ENCODE results near the gene TRMT11.
"Not testable (repeated sequence)": the region's sequence is repeated elsewhere in the genome, so short reads cannot be mapped to it uniquely, and the experiment has no call there.

Gene TRMT11

DNA sequence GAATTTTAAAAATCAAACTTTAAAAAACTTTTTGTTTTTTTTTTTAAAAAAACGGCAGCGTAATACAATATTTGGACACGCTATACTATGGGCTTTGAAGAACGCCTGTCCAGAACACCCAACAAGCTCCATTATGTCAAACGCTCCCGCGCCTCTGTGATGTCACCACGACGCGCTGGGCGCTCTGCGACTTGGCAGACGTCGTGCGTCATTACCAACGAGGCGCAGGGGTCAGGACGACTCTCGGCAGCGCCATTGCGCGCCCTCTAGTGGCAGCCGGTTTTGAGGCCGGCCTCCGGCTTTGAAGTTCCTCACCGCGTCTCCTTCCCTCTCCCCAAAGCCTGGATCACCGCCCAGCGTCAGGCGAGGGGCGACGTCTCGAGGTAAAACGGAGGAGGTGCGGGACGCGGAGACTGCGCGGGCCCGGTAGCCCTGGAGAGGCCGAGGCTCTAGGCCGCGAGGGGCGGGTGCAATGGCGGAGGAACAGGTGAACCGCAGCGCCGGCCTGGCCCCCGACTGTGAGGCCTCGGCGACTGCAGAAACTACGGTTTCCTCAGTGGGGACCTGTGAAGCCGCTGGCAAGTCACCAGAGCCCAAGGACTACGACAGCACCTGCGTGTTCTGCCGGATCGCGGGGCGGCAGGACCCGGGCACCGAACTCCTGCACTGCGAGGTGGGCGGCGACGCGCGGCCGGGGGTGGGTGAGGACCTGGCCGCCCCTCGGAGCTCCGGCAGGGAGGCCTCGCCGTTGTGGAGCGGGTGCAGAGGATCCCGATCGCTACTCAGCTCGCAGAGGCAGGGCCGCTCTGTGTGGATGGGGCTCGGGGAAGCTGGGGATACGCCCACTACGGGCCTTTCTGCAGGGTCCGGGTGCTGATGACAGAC lies 29.6 kb upstream of the TRMT11 start, which contains the start of gene HINT3:
HINT3 (plus strand) TSS at position 265 of the 885 bp plus-strand sequence; CDS start at position 473, 208 bp downstream.
- DNase-seq (ENCODE audit: low spot score) = peak; percentile 95

DNA sequence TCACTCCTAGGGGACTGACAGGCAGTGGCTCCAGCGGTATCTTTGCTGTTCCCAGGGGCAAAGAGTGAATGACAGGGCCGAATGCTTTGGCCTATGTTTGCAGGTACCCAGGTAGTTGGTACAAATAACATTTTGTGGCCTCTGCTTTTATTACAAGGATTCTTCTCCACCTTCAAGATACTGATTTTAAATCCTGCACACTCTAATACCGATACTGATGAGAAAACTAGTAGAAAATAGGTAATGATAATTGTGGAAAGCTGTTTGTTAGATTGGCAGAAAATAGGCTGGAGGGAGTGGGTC lies 29.0 kb upstream of the TRMT11 start:
- DNase-seq (ENCODE audit: low spot score) = no peak

GRCh38 chr6:125957845-125958244 lies 28.5 kb upstream of the TRMT11 start:
- DNase-seq (ENCODE audit: low spot score) = peak; percentile 27

- DNase-seq (ENCODE audit: low spot score) = no peak
These were observed 27.3 kb upstream of the TRMT11 start for GRCh38 chr6:125959041-125959440.

- DNase-seq (ENCODE audit: low spot score) = no peak
These were observed 25.2 kb upstream of the TRMT11 start for GRCh38 chr6:125961117-125961516.

GRCh38 chr6:125962900-125963497 lies 23.3 kb upstream of the TRMT11 start:
- DNase-seq (ENCODE audit: low spot score) = no peak

GRCh38 chr6:125963817-125964216 lies 22.5 kb upstream of the TRMT11 start:
- DNase-seq (ENCODE audit: low spot score) = no peak

GRCh38 chr6:125966569-125966968 lies 19.8 kb upstream of the TRMT11 start:
- no peak for DNase-seq (ENCODE audit: low spot score)

DNA sequence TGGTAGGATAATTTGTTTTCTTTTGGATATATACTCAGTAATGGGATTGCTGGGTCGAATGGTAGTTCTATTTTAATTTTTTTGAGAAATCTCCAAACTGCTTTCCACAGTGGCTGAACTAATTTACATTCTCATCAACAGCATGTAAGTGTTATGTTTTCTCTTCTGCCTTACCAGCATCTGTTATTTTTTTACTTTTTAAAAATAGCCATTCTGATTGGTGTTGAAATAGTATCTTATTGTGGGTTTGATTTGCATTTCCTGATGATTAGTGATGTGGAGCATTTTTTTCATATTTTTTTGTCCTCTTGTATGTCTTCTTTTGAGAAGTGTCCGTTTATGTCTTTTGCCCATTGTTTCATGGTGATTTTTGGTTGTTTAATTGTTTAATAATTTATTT lies 17.8 kb upstream of the TRMT11 start:
- DNase-seq (ENCODE audit: low spot score) = no peak

GRCh38 chr6:125970760-125971159 lies 15.6 kb upstream of the TRMT11 start:
- DNase-seq (ENCODE audit: low spot score) = no peak

DNA sequence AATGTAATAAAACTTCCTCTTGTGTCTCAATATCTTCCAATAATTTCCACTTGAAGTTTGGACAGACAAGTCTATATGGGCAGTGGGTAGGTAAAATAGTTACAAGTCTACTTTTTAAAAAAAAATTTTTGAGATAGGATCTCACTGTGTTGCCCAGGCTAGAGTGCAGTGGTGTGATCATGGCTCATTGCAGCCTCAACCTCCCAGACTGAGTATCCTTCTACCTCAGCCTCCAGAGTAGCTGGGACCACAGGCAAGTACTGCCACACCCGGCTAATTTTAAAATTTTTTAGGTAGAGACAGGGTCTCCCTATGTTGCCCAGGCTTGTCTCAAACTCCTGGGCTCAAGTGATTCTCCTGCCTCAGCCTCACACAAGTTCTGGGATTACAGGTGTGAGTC lies 13.9 kb upstream of the TRMT11 start:
- DNase-seq (ENCODE audit: low spot score) = not testable (repeated sequence)

DNA sequence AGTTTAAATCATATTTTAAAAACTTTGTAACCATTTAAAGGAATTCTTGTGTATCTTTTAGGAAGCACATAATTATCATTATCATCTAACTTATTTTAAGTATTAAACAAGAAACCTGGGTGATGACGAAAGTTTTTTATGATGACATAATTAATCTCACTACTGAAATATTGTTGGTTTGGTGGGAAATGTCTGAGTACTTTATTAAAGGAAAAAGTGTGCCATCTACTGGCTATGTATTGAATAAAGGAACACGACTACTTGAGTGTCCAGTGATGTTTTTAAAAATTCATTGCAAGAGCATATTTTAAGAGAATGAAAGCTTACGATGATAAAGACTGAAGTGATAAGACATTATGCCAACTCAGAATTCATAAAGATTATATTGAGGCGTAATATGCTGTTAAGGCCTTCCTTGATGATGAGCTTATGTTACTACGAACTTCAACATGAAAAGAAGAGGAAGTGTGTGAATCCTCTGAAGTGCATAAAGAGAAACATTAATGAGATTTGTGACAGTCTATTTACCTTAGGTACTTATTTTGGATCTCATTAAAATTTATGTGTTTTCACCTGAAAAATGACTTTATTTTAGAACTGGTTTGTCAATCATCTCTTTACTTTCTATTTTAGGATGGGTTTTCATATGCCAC lies 12.0 kb upstream of the TRMT11 start:
- no peak for DNase-seq (ENCODE audit: low spot score)

DNA sequence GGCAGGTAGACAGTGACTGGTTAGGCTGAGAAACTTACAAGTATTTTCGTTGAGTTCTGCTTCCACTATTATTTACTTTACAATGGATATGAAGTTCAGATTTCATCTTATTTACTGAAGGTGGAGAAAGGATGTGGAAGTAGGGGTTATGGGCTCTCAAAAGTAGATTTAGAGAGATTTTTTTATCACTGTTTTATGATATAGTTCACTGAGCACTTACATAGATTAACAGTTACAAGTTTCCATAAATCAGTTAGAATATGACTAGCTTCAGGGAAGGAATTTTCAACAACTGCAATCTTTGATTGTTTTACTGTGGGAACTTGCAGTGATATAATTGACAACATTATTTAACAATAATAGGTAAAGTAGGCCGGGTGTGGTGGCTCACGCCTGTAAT lies 7.2 kb upstream of the TRMT11 start:
- DNase-seq (ENCODE audit: low spot score) = no peak

- DNase-seq (ENCODE audit: low spot score) = no peak
These were observed 4.7 kb upstream of the TRMT11 start for GRCh38 chr6:125981571-125982185.

- no peak for DNase-seq (ENCODE audit: low spot score)
These were observed 2.9 kb upstream of the TRMT11 start for GRCh38 chr6:125983246-125983945.

DNA sequence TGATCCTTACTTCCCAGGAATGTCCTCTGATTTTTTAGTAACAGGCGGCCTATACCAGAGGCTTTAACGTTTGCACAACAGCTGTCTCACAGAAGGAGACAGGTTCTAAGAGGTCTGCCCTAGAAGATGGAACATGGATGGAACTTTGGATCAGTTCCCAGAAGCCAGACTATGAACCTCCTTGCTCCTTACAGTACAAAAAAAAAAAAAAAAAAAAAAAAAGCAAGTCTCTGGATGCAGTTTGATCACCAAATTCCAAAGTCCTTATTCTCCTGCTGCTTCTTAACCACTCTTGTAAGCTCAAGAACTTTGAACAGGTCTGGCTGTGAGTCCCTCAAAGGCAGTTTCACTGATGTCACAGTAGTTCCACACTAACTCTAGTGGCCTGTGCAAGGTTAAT lies 2.0 kb upstream of the TRMT11 start:
- DNase-seq (ENCODE audit: low spot score) = no peak

DNA sequence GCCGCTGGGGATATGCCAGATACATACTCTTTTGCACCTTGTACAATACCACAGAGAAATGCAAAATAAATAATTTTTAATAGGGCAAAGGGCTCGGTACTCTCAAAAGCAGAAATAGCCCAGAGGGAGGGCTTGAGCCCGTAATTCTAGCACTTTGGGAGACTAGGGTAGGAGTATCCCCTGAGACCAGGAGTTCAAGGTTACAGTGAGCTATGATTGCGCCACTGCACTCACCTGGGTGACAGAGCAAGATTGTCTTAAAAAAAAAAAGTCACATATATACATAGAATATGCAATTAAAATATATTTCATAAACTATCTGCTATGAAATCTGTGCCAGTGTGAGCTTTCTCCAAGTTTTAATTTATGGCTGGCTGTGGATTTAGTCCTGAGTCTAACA lies 818 bp upstream of the TRMT11 start:
- no peak for DNase-seq (ENCODE audit: low spot score)

DNA sequence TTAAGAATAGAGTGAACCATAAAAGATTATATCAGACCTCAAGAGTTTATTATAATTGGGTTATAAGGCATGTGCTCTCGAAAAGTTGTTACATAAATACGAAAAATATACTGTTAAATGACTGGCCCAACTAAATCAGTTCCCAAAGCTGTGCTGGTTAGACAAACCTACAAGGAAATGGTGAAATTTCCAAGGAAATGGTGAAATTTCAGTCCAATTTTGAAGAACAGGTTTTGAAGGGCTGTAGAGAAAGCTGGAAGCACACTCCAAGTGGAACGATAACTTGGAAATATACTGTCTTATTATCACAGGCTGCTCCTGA lies 400 bp upstream of the TRMT11 start:
- DNase-seq (ENCODE audit: low spot score) = no peak

- no peak for DNase-seq (ENCODE audit: low spot score)
These were observed 782 bp downstream of the TRMT11 start for GRCh38 chr6:125987026-125987617.

- no peak for DNase-seq (ENCODE audit: low spot score)
These were observed 1.9 kb downstream of the TRMT11 start for GRCh38 chr6:125988280-125988679.

- DNase-seq (ENCODE audit: low spot score) = no peak
These were observed 3.3 kb downstream of the TRMT11 start for GRCh38 chr6:125989631-125990030.

GRCh38 chr6:125991653-125992052 lies 5.3 kb downstream of the TRMT11 start:
- DNase-seq (ENCODE audit: low spot score) = no peak

Measured in iPS-NIHi11 (cell line).